NT2/D1 (cell line): ENCODE data around the gene SYTL2.

ENCODE experiments used
- SUZ12 ChIP-seq: IDR thresholded peaks from 2 replicates; pipeline ENCODE4 v1.6.1; 2011; ENCODE audit not compliant: insufficient read length, insufficient read depth; ENCODE audit errors: extremely low read depth
- YY1 ChIP-seq: IDR thresholded peaks from 2 replicates; pipeline ENCODE4 v1.6.1; 2011; ENCODE audit not compliant: insufficient read length, insufficient read depth
- ZNF274 ChIP-seq: IDR thresholded peaks from 2 replicates; pipeline ENCODE4 v1.6.1; 2011; ENCODE audit warnings: mild to moderate bottlenecking, low read depth, low read length

GRCh38 chr11:85742348-85742747 is 68.6 kb downstream of the SYTL2 start:
- TF ChIP-seq YY1 (no peak), SUZ12 (no peak), ZNF274 (no peak)
